Measurements from ENCODE around the gene CDC20.

Gene CDC20

GRCh38 chr1:43379476-43379875, 20.7 kb downstream of the CDC20 start:
- no peak overlapping the region for H3K4me3 ChIP-seq (ENCODE audit: low read length)

DNA sequence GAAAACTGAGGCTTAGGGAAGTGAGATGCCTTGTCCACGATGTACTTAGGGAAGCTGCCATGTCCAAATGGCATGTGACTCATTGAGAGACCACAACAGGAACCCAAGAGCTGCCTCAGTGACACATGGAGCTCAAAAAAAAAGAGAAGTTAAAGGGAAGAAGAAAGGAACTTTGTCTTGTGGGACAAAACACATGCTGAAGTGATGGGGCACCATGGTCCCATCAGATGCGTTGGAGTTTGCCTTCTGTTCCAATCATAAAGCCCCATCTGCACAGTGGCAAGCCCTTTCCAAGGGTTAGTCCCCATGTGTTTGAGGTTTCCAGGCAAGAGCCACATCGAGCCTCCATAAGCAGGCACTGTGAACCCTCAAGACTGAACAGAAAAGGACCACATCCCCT, 22.8 kb downstream of the CDC20 start:
- Histone ChIP-seq H3K4me2 (ENCODE audit: low read length) (no peak overlapping the region), H3K9ac (ENCODE audit: low read length) (no peak overlapping the region), H3K79me2 (ENCODE audit: low read length) (no peaks in the 10 kb centered on the region), H3K27me3 (ENCODE audit: low read depth, low read length) (no peaks in the 10 kb centered on the region), H3K4me3 (ENCODE audit: low read length) (no peak overlapping the region), H2AFZ (ENCODE audit: low read depth, low read length) (no peak overlapping the region), H4K20me1 (ENCODE audit: insufficient read depth, low read length) (no peaks in the 10 kb centered on the region), H3K36me3 (replicated peaks; ENCODE audit: low read depth, low read length) (peaks cover 18% of the 10 kb centered on the region), H3K4me1 (ENCODE audit: low read length) (no peaks in the 10 kb centered on the region), H3K9me3 (ENCODE audit: insufficient read depth, low read length) (no peaks in the 10 kb centered on the region), H3K27ac (ENCODE audit: low read length) (no peak overlapping the region)
- no peak for TF ChIP-seq EZH2phosphoT487 (IDR thresholded peaks at IDR 0.05; ENCODE audit: low read depth)
- TF ChIP-seq, protein P1, sequence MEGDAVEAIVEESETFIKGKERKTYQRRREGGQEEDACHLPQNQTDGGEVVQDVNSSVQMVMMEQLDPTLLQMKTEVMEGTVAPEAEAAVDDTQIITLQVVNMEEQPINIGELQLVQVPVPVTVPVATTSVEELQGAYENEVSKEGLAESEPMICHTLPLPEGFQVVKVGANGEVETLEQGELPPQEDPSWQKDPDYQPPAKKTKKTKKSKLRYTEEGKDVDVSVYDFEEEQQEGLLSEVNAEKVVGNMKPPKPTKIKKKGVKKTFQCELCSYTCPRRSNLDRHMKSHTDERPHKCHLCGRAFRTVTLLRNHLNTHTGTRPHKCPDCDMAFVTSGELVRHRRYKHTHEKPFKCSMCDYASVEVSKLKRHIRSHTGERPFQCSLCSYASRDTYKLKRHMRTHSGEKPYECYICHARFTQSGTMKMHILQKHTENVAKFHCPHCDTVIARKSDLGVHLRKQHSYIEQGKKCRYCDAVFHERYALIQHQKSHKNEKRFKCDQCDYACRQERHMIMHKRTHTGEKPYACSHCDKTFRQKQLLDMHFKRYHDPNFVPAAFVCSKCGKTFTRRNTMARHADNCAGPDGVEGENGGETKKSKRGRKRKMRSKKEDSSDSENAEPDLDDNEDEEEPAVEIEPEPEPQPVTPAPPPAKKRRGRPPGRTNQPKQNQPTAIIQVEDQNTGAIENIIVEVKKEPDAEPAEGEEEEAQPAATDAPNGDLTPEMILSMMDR (IDR thresholded peaks at IDR 0.05; ENCODE audit: low read depth, low read length) = no peak

More at GRCh38 chr1:43379476-43379875, 20.7 kb downstream of the CDC20 start:
- H3K9ac ChIP-seq (ENCODE audit: low read length) = no peak overlapping the region
- TF ChIP-seq, protein P1 (IDR thresholded peaks at IDR 0.05; ENCODE audit: low read depth, low read length) = no peak
- no peak for TF ChIP-seq EZH2phosphoT487 (IDR thresholded peaks at IDR 0.05; ENCODE audit: low read depth)
- no peak overlapping the region for H2AFZ ChIP-seq (ENCODE audit: low read depth, low read length)
- no peak overlapping the region for H3K4me2 ChIP-seq (ENCODE audit: low read length)
- no peaks in the 10 kb centered on the region for H3K79me2 ChIP-seq (ENCODE audit: low read length)
- no peaks in the 10 kb centered on the region for H3K27me3 ChIP-seq (ENCODE audit: low read depth, low read length)
- no peak overlapping the region for H3K27ac ChIP-seq (ENCODE audit: low read length)
- H3K36me3 ChIP-seq (replicated peaks; ENCODE audit: low read depth, low read length) = peaks cover under 1% of the 10 kb centered on the region
- no peaks in the 10 kb centered on the region for H3K4me1 ChIP-seq (ENCODE audit: low read length)
- no peaks in the 10 kb centered on the region for H4K20me1 ChIP-seq (ENCODE audit: insufficient read depth, low read length)
- no peaks in the 10 kb centered on the region for H3K9me3 ChIP-seq (ENCODE audit: insufficient read depth, low read length)

GRCh38 chr1:43382027-43382779, 23.4 kb downstream of the CDC20 start:
- H3K4me1 ChIP-seq (ENCODE audit: low read length) = no peaks in the 10 kb centered on the region
- no peak overlapping the region for H3K27ac ChIP-seq (ENCODE audit: low read length)
- H3K4me3 ChIP-seq (ENCODE audit: low read length) = no peak overlapping the region
- H3K36me3 ChIP-seq (replicated peaks; ENCODE audit: low read depth, low read length) = peaks cover 20% of the 10 kb centered on the region
- TF ChIP-seq, protein P1 (IDR thresholded peaks at IDR 0.05; ENCODE audit: low read depth, low read length) = no peak
- TF ChIP-seq EZH2phosphoT487 (IDR thresholded peaks at IDR 0.05; ENCODE audit: low read depth) = no peak
- H3K9ac ChIP-seq (ENCODE audit: low read length) = no peak overlapping the region
- no peaks in the 10 kb centered on the region for H3K79me2 ChIP-seq (ENCODE audit: low read length)
- no peaks in the 10 kb centered on the region for H4K20me1 ChIP-seq (ENCODE audit: insufficient read depth, low read length)
- no peak overlapping the region for H2AFZ ChIP-seq (ENCODE audit: low read depth, low read length)
- H3K4me2 ChIP-seq (ENCODE audit: low read length) = no peak overlapping the region
- H3K9me3 ChIP-seq (ENCODE audit: insufficient read depth, low read length) = no peaks in the 10 kb centered on the region
- no peaks in the 10 kb centered on the region for H3K27me3 ChIP-seq (ENCODE audit: low read depth, low read length)

GRCh38 chr1:43383449-43383848, 24.7 kb downstream of the CDC20 start:
- Histone ChIP-seq H3K9me3 (ENCODE audit: insufficient read depth, low read length) (no peaks in the 10 kb centered on the region), H3K36me3 (replicated peaks; ENCODE audit: low read depth, low read length) (peaks cover 20% of the 10 kb centered on the region)

More at GRCh38 chr1:43383449-43383848, 24.7 kb downstream of the CDC20 start:
- Histone ChIP-seq H2AFZ (ENCODE audit: low read depth, low read length) (no peak overlapping the region), H3K27ac (ENCODE audit: low read length) (no peak overlapping the region), H3K9ac (ENCODE audit: low read length) (no peak overlapping the region), H4K20me1 (ENCODE audit: insufficient read depth, low read length) (no peaks in the 10 kb centered on the region), H3K4me2 (ENCODE audit: low read length) (no peak overlapping the region), H3K27me3 (ENCODE audit: low read depth, low read length) (no peaks in the 10 kb centered on the region), H3K4me1 (ENCODE audit: low read length) (peaks cover under 1% of the 10 kb centered on the region; the same call in 1 of the 2 replicates), H3K79me2 (ENCODE audit: low read length) (peaks cover 5% of the 10 kb centered on the region), H3K4me3 (ENCODE audit: low read length) (no peak overlapping the region)
- TF ChIP-seq EZH2phosphoT487 (IDR thresholded peaks at IDR 0.05; ENCODE audit: low read depth) = no peak
- TF ChIP-seq, protein P1 (IDR thresholded peaks at IDR 0.05; ENCODE audit: low read depth, low read length) = no peak

Measured in OCI-LY3 (cell line).